ENCODE results near the gene CFAP46.
"Not testable (repeated sequence)": the region's sequence is repeated elsewhere in the genome, so short reads cannot be mapped to it uniquely, and the experiment has no call there.

The CFAP46 gene

DNA sequence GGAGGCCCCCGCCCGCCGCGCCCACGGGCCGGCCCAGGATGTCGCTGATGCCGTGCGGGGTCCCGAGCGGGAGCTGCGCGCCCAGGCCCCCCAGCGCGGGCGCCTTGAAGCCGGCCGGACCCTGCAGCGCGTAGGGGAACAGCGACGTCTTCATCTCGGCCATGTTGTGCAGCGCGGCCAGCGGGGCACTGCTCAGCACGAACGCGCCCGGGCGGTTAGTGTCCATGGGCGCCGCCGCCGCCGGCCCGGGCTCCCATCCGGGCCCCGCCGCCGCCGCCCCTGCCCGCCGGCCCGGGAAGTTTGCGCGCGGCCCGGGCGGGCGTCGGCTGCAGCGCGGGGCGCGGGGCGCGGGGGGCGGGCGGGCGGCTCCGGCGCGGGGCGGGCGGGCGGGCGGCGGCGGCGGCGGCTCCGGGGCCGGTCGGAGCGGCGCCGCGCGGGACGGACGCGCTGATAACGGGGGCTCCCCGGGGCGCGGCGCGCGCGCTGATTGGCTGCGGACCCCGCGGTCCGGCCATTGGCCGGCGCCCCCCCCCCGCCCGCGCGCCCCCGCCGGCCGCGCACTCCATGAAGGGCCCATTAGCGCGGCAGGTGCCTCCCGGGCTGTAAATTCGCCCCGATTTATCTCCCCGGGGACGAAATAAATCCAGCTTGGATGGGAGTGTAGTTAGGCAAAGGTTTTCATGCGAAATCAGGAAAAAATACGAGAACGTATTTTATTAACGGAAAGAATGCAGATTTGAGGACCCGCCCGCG lies 156.5 kb downstream of the CFAP46 start, which contains the start of gene NKX6-2:
Gene NKX6-2, minus strand, starts transcription at position 425 of the 753 bp plus-strand sequence. Its CDS starts 199 bp downstream, at position 226.
- DNase-seq = no peak

DNA sequence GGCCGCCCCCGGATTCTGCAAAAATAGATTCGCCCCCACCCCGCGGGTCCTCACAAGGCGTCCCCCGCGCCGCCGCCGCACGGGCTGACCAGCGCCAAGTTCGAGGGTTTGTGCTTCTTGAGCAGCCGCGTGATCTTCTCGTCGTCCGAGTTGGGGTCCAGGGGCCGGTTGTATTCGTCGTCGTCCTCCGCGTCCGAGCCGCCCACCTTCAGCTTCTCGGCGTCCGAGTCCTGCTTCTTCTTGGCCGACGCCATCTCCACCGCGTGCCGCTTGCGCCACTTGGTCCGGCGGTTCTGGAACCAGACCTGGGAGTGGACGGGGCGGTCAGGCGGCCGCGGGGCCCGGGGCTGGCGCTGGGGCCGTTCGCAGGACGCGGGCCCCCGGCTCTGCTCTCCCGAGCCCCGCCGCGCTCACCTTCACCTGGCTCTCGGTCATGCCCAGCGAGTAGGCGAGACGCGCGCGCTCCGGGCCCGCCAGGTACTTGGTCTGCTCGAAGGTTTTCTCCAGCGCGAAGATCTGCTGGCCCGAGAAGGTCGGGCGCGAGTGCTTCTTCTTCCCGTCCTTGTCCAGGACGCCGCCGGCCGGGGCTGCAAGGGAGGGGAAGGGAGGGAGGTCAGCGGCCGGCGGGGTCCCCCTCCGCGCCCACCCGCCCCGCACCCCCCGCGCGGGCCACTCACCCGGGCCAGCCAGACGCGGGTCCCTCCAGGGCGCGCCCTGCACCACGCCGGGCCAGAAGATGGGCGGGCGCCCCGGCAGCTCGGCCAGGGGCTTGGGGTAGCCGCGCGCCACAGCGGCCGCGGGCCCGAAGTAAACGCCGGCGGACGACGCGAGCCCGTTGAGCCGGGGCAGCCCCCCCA lies 157.3 kb downstream of the CFAP46 start:
- no peak for DNase-seq

DNA sequence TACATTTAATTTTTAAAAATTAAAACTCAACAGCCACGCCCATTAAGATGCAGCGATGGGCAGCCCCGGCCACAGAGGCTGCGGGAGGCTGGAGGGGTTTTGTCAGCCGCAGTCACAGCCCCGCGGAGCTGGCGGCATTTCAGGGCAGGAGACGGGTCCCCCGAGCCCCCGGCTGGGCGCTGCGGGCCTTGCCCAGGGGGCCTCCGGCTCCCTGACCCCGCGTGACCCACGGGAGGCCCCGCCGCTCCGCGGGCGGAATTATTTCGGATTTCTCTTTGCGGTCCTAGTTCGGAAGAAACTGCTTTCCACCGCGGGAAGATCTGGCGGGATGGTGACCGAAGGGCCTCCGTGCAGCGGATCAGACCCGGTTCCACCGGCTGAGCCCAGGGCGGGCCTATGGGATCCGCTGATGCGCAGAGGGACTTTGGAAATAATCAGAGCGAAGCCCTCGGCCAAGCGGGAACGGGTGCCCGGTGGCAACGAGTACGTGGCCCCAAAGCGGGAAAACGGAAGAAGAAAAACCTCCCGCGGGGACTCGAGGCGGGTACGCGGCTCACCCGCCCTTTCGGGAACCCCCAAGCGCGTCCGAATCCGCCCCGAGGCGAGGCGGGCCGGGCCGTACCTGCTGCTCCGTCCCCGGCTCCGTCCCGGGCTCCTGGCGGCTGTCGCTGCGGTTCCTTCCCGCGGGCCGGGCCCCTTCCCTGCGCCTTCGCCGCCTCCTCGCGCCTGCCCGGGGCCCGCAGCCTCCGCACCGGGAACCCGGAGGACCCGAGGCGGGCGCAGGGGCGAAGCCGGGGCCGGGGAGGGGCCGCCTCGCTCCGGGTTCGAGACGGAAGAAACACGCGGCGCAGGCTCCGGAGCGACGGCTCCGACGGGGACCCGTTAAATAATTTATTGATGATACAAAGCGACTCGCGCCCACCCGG lies 158.2 kb downstream of the CFAP46 start:
- no peak for DNase-seq

DNA sequence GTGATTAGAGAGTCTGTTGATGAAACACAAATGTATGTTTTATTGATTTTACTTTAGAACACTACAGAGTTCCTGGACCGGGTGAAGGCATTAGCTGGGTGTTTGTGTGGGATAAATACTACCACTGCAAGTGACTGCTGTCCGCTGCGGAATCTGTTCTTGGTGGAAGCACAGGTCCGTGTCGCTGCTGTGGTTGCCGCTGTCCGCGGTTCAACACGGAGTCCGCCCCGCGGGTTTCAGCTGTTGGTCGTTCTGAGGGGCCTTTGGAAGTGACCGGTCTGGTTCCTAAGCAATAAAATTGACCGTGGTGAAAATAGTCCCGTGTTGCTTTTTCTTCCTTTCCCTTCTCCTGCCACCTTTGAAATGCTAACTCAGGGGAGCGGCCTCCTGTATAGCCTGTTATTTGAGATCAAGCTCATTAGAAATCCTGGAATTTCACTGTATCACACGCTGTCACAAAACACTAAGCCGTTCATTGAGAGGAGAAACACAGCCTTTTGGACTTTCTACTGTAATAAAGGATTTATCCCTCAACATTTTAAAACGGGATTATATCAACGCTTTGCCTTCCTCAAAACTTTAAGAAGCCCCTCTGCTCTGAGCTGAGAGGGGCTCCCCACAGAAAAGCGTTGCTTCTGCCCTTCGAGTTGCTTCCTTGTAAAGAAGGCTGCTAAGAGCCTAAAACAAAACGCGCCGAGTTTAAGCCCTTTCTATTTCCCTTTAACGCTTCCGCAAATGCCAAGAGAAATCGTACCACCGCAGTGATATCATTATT lies 159.0 kb downstream of the CFAP46 start:
- no peak for DNase-seq

DNA sequence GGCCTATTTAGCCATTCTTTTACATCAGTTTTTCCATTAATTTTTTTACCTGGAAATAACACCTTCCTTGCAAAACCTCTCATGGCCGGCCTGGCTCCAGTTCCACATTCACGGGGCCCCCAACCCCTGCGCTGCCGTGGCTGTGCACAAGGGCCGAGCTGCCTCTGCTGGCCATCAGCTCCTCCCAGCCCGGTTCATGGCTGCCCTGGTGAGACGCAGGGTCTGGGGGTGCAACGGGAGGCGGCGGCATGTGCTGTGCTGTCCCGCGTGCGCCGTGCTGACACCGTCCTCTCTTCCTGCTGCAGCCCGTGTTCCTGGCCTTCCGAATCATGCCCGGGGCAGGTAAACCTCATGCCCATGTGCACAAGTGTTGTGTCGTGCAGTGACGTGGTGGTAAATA lies 160.8 kb downstream of the CFAP46 start:
- DNase-seq = no peak

DNA sequence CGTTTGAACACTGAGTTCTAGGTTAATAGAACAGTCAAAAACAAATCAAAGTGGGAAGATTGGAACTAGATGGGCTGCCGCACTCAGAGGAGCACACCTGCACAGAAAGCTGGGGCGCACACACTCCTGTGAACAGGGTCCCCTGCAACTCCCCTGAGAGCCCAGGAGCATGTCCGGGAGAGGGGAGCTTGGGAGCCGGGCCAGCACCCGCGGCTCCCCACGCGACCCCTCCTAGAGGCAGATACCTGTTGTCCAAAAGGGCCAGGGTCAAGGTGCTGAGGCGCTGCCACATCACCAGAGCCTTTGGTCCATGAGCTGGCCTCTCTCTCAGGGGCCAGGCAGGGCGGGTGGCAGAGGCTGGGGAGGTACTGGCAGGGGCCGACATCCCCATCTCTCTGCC lies 162.0 kb downstream of the CFAP46 start:
- no peak for DNase-seq

DNA sequence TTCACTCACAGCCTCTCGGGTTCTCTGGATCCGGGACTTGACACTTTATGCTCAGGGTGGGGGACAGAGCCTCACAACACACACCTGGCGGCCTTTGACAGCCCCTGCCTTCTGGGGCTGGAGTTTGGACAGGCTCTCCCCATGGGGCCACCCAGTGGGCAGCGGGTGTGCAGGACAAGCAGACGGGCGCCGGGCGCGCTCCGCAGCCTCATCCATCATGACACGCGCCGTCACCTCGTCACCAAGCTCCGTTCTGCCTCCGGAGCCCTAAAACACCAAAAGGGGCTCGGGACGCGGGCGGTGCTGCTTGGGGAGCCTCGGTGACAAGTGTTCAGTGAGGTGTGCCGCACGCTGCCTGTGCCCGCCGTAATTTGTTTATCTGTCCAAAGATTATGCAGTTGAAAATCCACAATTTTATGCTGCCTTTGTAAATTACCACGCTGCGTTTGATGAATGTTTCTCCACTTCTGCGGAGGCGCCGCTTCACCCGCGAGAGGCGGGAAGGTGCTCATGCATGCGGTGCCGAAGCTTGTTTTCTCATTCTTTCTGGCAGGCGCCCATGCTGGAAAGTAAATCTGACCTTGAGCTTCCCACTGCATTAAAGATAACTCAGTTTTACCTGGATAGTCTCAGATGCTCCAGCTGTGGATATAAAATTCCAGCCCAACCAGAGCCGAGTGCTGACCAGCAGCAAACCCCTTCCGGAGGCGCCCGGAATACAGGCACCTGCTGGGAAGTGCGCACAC lies 162.6 kb downstream of the CFAP46 start:
- DNase-seq = no peak

DNA sequence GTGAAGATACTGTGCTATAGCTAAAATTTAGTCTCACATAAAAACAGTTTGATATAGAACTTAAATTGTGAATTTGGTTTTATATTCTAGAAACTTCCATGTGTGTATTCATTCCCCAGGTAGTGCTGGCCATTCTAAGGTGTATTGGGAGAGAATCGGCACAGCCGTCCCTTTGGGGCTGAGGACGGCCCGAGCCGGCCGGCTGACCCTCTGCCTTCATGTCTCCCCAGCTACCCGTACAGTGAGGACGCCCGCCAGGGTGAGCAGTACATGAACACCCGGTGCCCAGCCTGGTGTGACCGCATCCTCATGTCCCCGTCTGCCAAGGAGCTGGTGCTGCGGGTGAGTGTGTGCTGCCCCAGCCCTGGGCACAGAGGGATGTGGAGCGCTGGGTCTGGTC lies 164.9 kb downstream of the CFAP46 start:
- no peak for DNase-seq

DNA sequence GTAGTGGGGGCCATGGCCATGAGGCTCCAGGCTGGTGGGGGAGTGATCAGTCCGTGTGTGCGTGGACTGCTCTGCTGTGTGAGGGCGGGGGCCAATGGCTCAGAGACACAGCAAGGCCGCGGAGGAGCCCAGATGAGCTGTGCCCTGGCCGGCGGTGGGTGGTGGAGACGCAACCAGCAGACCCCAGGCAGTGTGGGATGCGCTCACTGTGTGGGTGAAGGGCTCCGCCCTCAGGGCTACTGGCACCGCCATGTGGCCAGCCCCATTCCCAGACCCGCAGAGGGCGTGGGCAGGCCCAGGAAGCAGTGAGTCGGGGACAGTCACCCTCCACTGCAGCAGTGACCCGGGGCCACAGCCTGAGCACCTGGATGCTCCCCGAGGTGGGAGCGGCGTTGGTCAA lies 165.5 kb downstream of the CFAP46 start:
- no peak for DNase-seq

DNA sequence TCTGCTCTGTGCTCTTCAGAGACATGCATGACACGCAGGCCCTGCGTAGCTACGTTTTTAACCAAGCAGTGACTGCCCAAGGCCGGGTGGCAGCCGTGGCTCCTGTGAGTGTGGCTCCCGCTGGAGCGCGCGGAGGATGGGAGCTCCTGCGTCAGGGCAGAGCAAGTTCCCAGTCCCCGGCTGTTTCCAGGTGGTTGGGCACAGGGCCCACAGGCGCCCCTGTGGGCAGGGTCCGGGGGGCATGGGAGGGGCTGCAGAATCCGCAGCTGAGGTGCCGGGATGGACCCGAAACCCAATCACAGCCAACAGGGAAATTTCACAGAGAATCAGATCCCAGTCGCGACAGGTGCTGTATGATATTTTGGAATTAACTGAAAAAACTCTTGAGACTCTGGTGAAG lies 166.2 kb downstream of the CFAP46 start:
- no peak for DNase-seq

DNA sequence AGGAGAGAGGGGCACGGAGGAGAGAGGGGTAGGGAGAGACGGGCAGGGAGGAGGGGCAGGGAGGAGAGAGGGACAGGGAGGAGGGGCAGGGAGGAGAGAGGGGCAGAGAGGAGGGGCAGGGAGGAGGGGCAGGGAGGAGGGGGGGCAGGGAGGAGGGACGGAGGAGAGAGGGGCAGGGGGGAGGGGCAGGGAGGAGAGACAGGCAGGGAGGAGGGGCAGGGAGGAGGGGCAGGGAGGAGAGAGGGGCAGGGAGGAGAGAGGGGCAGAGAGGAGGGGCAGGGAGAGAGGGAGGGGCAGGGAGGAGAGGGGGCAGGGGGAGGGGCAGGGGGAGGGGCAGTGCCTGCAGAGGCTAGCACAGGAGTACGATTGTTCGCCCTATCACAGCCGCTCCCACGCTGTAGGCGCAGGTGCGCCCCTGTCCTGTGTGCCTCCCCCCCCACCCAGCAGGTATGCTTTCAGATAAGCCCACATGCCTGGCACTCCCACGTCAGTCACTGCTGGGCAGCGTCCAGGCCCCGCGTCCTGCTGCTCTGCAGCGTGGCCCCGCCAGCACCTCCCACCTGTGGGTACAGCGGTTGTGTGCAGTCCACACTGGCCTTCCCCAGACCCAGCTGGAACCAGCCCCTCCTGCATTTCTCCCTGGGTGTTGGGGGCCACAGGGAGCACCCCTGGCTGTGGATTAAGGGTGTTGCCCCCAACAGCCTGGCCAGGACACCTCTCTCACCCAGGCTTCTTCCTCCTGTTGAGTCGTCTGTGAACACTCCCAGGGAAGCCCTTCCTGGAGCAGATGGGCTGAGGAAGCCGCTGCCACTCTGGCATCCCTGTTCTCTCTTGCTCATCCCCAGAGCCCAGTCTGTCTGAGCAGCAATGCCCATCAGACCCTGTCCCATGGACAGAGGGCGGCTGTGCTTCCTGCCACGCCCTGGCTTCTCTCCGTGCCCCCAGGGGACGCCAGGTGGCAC lies 167.2 kb downstream of the CFAP46 start:
- no peak for DNase-seq

DNA sequence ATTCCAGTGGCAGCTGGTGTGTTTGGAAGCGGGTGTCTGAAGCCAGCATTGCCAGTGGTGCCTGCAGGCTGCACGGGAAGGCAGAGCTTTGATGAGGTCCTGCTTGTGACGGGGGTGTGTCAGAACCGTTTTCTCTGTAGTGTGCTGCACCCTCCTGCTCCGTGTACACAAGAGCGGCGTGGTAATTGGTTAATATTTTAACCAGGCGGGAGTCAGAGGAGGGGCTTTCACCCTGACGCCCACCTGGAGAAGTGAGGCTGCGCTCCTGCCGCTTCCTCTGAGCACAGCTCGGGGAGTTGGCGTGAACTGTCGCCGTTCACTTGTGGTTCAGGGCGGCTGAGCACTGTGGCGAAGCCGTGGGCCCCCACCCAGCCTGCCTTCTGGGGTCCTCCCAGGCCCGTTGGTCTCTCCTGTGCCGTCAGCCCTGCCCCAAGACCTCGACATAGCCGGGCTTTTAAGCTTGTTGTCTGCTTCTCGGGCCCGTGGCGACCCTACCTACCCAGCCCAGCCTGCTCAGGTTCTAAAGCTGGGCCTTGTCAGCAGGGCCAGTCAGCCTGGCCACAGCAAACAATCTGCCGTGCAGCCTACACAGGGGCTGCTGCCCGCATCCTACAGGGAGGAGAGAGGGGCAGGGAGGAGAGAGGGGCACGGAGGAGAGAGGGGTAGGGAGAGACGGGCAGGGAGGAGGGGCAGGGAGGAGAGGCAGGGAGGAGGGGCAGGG lies 168.0 kb downstream of the CFAP46 start:
- DNase-seq = no peak

DNA sequence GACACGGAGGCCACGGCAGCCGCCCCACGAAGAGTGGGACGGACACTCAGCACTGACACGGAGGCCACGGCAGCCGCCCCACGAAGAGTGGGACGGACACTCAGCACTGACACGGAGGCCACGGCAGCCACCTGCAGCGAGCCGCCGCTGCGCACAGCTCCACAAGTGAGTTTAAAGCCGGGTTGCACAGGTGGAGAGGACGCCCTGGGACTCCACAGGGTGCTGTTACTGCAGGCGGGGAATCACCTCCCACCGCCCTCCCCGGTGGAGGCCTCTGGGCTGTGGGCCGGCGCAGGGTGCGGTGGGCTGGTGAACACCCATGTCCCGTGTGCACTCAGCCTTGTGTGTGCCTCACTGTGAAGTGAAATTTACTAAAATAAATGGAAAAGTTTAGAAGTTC lies 169.6 kb downstream of the CFAP46 start:
- not testable (repeated sequence) for DNase-seq

DNA sequence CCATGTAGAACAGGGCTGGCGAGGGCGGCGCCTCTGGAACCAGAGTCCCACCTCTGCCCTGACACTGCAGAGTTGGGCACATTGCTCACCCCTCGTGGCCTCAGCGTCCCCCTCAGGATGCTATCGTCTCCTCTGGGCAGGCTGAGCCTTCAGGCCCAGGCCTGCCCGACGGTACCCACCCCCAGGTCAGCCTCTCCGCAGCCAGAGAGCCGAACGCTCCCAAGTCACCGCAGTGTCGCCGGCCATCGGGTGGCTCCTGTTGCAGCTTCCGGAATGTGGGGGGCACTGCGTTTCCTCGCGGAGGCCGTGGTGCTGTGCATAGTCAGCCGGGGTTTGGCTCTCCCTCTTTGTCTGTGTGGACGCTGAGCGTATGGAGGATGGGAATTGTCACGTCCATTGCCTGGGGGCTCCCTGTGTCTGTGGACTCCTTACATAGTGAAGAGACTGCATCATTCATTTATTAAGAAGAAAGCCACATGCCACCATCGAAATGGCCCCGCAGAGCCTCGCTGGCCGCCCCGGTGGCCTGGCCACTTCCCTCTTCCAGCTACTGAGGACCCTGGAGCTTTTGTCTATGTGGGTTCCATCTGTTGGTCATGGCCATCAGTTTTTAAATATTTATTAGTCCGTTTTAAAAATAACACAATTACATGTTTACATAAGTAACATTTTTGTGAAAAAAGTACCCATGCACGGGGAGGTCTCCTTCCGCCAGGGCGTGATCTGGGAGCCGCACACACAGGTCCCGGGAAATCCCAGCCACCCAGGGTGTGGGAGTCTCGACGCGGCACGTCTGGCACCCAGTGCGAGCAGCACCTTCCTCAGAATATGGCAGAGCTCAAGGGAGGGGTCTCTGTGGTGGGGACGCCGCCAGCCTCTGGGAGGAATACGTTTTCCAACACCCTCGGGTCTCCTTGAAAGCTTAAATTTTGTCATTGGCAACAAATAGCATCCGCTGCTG lies 172.0 kb downstream of the CFAP46 start:
- no peak for DNase-seq

DNA sequence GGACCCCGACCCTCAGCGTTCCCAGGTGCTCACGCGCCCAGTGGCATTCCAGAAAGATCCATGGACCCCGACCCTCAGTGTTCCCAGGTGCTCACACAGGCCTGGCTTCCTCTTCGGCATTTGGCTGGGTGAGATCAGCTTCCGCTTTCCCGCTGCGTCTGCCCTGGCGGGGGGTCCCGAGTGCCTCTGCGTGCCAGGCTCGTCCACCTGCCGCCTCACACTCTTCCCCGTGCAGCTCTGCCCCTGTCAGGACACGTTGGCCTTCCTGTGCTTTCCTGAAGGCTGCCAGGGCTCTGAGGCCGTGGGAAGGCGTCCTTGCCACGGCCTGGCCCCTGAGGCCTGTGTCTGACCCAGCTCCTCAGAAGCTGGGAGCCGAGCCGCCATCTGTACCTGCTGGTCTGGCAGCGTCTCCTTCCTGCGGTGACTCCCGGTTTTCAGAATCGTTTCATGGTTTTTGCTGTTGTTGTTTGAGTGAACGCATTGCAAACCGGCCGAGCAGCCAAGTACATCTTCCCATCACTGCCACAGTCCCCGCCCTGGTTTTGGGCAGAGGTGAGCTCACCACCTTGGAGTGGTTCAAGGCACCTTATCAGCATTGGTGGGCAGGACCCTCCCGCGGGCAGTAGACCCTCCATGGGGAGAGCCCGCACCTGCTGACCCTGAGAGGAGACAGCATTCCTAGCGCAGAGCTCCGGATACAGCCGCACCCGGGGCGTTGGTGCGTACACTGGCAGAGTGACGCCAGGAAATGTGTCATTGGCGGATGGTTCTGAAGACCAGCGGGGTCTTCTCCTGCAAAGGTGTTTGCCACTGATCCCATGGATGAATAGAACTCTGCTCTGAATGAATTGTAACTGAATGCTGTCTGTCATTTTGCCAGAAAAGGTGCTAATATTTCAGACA lies 173.8 kb downstream of the CFAP46 start:
- no peak for DNase-seq

DNA sequence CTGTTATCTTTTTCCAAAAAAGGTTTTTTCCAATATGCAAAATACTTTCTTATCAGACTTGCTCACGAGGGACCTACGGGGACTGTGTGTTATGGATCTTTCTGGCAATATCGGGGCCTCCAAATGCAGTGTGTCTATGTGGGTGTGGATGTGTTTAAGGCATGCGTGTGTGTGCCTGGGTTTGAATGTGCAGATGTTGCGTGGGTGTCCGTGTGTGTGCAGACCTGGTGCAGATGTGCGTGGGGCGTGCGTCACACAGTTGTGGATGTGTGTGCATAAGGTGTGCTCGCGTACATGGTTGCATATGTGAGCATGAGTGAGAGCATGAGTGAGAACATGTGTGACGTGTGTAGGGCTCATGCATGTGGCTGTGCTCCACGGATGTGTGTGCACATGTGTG lies 176.1 kb downstream of the CFAP46 start:
- no peak for DNase-seq

DNA sequence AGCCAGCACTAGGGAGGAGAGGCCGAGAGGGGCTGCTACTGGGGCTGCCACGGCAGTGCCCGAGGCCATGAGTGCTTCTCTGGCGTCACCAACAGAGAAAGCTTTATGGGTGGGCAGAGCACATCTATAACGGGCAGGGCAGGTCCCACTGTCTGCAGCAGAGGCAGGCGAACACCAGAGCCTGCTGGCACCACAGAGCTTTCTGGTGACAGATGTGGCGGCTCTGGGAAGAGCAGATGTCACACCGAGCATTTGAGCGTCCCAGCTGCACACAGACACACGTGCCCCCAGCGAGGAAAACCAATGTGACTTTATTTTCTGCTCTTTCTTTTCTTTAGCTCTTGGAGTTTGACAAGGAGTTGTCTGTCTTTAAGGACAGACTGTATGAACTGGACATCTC lies 176.9 kb downstream of the CFAP46 start:
- DNase-seq = no peak

All from activated CD8-positive, alpha-beta memory T cell treated with anti-CD3 and anti-CD28 coated beads, Interleukin-2, amount 50 U/mL, for 4 hours (primary cell).